Stimulated activated CD8-positive, alpha-beta memory T cell treated with anti-CD3 and anti-CD28 coated beads, Interleukin-15, amount 100 ng/mL, for 24 hours (primary cell): ENCODE results near the gene NADSYN1.

Experiments used
- DNase-seq: peaks from one replicate; pipeline ENCODE4 v3.0.0-alpha.2; 2020; ENCODE audit warnings: low read depth

NADSYN1 gene

GRCh38 chr11:71491531-71491930, 38.5 kb downstream of the NADSYN1 start:
- DNase-seq: no peak

DNA sequence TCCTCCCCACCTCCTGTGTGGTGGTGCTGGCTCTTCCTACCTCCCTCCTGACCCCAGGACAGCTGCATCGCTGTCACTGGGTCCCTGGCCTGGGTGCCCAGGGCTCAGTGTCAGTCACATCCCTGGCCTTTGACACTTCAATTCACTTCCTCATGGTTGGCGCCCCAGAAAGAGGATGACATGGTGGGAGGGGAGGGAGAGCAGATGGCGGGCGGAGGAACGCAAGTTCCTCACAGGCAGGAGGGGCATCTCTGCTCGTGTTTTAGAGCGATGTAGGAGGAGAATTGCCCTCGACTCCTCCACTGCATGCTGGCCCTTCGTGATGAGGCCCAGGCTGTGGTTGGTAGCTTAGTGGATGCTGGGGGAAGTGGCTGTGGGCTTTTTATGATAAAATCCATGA, 38.9 kb downstream of the NADSYN1 start:
- DNase-seq: no peak

- DNase-seq: no peak
Observed at GRCh38 chr11:71495286-71496230, 42.6 kb downstream of the NADSYN1 start.

DNA sequence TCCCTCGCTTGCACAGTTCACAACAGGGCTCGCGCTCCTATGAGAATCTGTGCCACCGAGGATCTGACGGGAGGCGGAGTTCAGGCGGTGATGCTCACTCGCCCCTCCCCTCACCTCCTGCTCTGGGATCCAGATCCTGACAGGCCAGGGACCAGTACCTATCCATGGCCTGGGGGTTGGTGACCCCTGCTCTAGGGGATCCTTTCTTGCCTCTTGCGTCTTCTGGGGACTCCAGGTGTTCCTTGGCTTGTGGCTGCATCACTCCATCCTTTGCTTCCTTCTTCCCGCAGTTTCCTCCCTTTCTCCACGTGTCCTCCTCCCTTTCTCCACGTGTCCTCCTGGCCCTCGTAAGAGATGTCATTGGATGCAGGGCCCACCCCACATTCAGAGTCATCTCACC, 43.4 kb downstream of the NADSYN1 start:
- no peak for DNase-seq

- no peak for DNase-seq
Observed at GRCh38 chr11:71498091-71498490, 45.1 kb downstream of the NADSYN1 start.

- no peak for DNase-seq
Observed at GRCh38 chr11:71499125-71499524, 46.1 kb downstream of the NADSYN1 start.

GRCh38 chr11:71499546-71499945, 46.5 kb downstream of the NADSYN1 start:
- DNase-seq: no peak

DNA sequence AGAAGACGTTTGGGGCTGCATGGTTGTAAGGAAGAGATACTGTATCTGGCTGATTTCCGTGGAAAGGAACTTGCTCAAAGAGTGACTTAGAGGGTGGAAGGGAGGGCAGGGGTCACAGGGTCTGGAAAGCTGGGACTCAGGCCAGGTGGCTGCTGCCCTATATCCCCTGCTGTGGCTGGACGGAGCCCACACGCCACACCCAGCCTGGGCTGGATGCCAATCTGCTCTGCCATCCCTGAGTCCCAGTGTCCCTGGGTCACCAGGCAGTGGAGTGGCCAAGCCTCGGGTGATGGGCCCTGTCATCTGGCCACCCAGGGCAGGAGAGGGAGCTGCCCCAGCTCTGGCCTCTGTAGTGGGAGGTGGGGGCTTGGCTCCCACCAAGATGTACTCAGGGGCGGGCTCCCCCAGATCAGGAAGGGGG, 47.6 kb downstream of the NADSYN1 start:
- no peak for DNase-seq

DNA sequence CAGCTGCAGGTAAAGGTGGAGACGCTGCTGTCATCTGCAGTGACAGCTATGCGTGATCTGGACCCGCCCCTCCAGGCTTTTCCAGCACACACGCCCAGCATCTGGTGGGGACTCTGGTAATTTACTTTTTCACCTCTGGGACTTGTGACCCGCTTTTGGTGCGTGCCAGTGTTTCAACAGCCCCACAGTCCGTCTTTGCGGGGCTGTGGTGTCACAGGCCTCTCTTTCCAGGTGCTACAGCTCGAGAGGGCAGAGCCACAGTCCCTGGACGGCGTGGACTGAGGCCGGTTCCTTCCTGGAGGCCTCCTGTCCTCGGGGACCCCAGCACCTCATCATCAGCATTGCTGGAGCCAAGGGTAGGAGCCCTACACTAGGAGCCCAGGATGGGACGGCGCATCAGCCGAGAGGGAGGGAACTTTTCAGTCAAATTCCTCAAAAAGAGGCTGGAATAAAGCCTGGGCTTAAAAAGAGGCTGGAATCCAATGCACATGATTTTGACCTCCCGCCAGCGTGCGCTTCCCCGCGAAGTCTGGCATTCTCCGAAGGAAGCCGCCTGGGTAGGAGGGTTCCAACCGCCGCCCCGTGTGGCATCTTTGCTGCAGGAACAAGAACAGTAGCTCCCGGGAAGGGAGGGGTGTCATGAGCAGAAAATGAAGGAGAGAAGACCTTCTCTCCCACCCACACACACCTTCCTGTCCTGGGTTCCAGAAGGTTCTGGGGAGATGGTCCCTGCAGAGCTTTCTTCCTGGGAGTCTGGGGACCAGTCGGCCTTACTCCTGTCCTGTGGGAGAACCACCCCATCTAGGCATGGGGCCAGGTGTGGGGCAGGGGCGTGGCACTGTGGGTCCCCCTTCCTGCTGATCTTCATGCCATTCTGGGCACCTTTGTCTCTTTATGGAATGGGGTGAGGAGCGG, 48.3 kb downstream of the NADSYN1 start:
- no peak for DNase-seq

DNA sequence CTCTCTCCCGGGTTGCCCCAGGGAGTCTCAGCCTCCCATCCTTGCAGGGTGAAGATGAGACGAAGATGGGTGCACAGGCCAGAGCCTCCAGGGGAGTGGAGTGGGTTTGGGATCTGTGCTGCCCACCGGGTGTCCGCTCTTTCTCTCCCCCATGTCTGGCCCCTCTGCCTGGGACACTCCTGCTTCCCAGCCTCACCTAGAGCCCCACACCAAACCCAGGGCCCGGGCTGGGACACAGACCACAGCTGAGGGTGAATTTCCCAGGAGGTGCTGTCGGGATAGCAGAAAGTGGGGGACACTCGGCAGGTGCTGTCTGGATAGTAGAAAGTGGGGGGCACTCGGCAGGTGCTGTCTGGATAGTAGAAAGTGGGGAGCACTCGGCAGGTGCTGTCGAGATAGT, 49.0 kb downstream of the NADSYN1 start:
- DNase-seq: no peak

DNA sequence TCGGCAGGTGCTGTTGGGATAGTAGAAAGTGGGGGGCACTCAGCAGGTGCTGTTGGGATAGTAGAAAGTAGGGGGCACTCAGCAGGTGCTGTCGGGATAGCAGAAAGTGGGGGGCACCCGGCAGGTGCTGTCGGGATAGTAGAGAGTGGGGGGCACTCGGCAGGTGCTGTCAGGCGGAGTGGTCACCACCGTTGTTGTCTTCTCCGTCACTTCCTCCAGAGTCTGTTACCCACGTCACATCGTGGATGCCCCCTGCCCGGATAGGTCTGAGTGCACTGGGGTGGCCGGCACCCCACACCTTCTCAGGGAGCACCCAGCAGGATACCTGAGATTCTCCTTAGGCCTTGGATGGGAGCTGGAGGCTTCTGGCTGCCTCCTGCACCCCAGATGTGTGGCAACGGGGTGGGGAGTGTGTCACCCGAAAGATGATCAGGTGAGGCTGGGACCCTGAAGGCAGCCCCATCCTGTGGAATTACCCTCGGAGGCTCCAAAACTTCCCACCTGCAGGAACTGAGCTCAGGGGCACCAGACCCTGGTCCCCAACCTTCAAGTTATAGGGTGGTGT, 50.0 kb downstream of the NADSYN1 start:
- no peak for DNase-seq

- DNase-seq: no peak
Observed at GRCh38 chr11:71504531-71504930, 51.5 kb downstream of the NADSYN1 start.

GRCh38 chr11:71505001-71505400, 52.0 kb downstream of the NADSYN1 start:
- DNase-seq: no peak

DNA sequence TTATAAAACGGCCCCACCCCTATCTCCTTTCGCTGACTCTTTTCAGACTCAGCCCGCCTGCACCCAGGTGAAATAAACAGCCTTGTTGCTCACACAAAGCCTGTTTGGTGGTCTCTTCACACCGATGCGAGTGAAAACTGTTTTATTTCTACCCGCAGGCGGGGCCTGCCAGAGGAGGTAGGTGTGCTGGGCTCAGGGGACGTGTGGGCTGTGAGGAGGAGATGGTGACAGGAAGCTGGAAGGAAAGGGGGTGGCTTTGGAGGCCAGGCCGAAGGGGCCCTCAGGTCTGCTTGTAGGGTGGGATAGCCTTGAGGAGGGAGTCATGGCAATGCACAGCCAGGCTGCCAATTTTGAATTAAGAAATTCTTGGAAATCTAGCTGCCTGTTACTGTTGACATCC, 52.8 kb downstream of the NADSYN1 start:
- DNase-seq: no peak

- no peak for DNase-seq
Observed at GRCh38 chr11:71507102-71507501, 54.1 kb downstream of the NADSYN1 start.

DNA sequence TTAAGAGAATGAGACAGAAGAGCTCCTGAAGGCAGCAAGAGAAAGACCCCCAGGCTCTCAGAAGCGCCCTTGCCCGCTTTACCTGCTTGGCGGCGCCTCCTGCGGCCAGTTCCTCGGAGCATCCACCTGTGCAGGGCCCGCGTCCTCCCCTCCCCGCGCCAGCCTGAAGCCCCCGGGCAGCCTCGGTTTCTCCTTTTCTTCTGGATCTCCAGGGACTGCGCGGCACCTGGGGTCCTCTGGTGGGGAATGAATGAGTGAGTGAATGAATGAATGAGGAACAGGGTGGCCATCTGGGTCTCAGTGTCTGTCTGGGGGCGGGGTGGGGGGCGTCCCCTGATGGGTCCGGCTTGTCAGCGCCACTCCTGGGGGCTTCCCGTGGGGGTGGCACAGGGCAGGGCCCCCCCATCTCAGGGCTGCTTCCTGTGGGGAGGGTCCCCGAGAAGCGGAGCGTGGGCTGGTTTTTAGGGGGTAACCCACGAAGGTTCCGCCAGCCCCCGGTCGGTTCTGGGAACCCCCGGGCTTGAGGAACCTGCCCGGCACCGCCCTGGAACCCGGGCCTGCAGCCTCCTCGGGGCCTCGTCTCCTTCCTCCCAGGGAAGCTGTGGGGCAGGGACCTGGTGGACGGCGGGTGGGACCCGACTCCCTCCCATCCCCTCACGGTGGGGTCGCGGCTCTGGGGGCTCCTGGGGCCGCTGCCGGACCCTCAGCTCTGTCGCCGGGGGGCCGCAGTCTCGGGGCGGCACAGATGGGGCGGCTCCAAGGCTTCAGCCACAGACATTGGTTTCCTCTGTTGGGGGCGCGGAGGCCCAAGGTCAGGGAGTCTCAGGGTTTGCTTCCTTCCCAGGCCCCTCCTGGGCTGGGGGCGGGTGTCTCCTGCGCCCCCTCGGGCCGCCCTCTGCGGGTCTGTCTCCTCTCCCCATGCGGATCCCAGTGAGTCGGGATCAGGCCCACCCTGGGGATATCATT, 65.8 kb downstream of the NADSYN1 start:
- no peak for DNase-seq

- no peak for DNase-seq
Observed at GRCh38 chr11:71519546-71519945, 66.5 kb downstream of the NADSYN1 start.

GRCh38 chr11:71525188-71525937, 72.4 kb downstream of the NADSYN1 start:
- no peak for DNase-seq

DNA sequence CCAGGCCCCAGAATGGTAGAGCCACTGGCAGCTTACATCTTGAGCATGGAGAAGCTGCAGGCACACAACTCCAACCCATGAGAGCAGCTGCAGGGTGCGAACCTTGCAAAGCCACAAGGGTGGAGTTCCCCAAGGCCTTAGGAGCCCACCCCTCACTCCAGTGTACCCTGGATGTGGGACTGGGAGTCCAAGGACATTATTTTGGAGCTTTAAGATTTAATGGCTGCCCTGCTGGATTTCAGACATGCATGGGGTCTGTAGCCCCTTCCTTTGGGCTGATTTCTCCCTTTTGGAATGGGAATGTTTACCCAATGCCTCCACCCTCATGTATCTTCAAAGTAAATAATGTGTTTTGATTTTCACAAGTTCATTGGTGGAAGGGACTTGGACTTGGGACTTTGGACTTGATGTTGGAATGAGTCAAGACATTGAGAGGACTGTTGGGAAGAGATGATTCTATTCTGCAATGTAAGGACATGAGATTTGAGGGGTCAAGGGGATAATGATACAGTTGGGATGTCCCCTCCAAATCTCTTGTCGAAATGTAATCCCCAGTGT, 73.0 kb downstream of the NADSYN1 start:
- no peak for DNase-seq
